Ishikawa (cell line): ENCODE data around the gene CHN2.

Experiments used
- CEBPB ChIP-seq: IDR thresholded peaks from 2 replicates; pipeline ENCODE4 v1.6.1; 2012
- CREB1 ChIP-seq: IDR thresholded peaks from 2 replicates; pipeline ENCODE4 v1.6.1; 2012; ENCODE audit warnings: low read depth
- EGR1 ChIP-seq: IDR thresholded peaks from 2 replicates; pipeline ENCODE4 v1.6.1; 2012
- EP300 ChIP-seq: IDR thresholded peaks from 2 replicates; pipeline ENCODE4 v1.6.1; 2012; ENCODE audit warnings: borderline replicate concordance
- FOXM1 ChIP-seq: IDR thresholded peaks from 2 replicates; pipeline ENCODE4 v1.6.1; 2012; ENCODE audit warnings: low read depth, borderline replicate concordance
- MAX ChIP-seq: IDR thresholded peaks from 2 replicates; pipeline ENCODE4 v1.6.1; 2012
- NFIC ChIP-seq: IDR thresholded peaks from 2 replicates; pipeline ENCODE4 v1.6.1; 2012
- RAD21 ChIP-seq: IDR thresholded peaks from 2 replicates; pipeline ENCODE4 v1.6.1; 2012; ENCODE audit warnings: low read depth
- REST ChIP-seq: IDR thresholded peaks from 2 replicates; pipeline ENCODE4 v1.6.1; 2012; ENCODE audit warnings: low read depth, mild to moderate bottlenecking
- TAF1 ChIP-seq: IDR thresholded peaks from 2 replicates; pipeline ENCODE4 v1.6.1; 2012; ENCODE audit warnings: low read depth, mild to moderate bottlenecking
- TCF12 ChIP-seq: IDR thresholded peaks from 2 replicates; pipeline ENCODE4 v1.6.1; 2012; ENCODE audit warnings: low read depth
- TEAD4 ChIP-seq: IDR thresholded peaks from 2 replicates; pipeline ENCODE4 v1.6.1; 2012
- USF1 ChIP-seq: IDR thresholded peaks from 2 replicates; pipeline ENCODE4 v1.6.1; 2012
- YY1 ChIP-seq: IDR thresholded peaks from 2 replicates; pipeline ENCODE4 v1.6.1; 2012; ENCODE audit warnings: low read depth
- ZBTB7A ChIP-seq: IDR thresholded peaks from 2 replicates; pipeline ENCODE4 v1.6.1; 2012; ENCODE audit warnings: low read depth

Gene CHN2

GRCh38 chr7:29281782-29282541, 87.4 kb downstream of the CHN2 start:
- TF ChIP-seq REST (no peak), CREB1 (no peak), CEBPB (no peak), FOXM1 (no peak), EGR1 (no peak), YY1 (no peak), MAX (no peak), TEAD4 (no peak), EP300 (no peak), RAD21 (no peak), TCF12 (no peak), ZBTB7A (no peak), USF1 (no peak), NFIC (no peak), TAF1 (no peak)

- TF ChIP-seq USF1: no peak
- no peak for TF ChIP-seq CREB1
- TF ChIP-seq CEBPB: no peak
- no peak for TF ChIP-seq REST
- no peak for TF ChIP-seq MAX
- no peak for TF ChIP-seq EP300
- TF ChIP-seq RAD21: no peak
- TF ChIP-seq NFIC: no peak
Observed at GRCh38 chr7:29282819-29283414, 88.3 kb downstream of the CHN2 start.

- TF ChIP-seq MAX (no peak), EP300 (no peak), CREB1 (no peak), USF1 (no peak), NFIC (no peak), FOXM1 (no peak), TCF12 (no peak), ZBTB7A (no peak), EGR1 (no peak), RAD21 (no peak), CEBPB (no peak), TEAD4 (no peak), TAF1 (no peak), REST (no peak), YY1 (no peak)
Observed at GRCh38 chr7:29284696-29285443, 90.3 kb downstream of the CHN2 start.
